OCI-LY7 (cell line): Measurements from ENCODE around the gene SLC35F1. TPM values are rescaled to one million over a fixed set of nuclear protein-coding genes. Genes with fewer than 3 reads are reported as not detected.

Experiments
- BruUV-seq: library from RNA; stranded (reverse); fragments of 400-500 nt; replicated peaks from 2 replicates; lab custom pipeline; 2021; lab: Mats Ljungman, UMichigan
- CTCF ChIA-PET: fragments of 300-600 bp; sonication (Branson Sonifier 250); formaldehyde crosslinking; loops from one replicate; lab custom pipeline; 2022; ENCODE audit warnings: antibody characterized with exemption; ENCODE audit not compliant: unreplicated experiment; lab: Charles Lee
- POLR2A ChIA-PET: fragments of 300-600 bp; sonication (Branson Sonifier 250); formaldehyde crosslinking; loops from one replicate; lab custom pipeline; 2022; ENCODE audit warnings: antibody characterized with exemption; lab: Charles Lee
- DNase-seq: peaks from one replicate; pipeline ENCODE4 v3.0.0-alpha.2; 2015; ENCODE audit warnings: low spot score
- H2AFZ ChIP-seq: fragments of 200-600 bp; sonication (generic), shearing (Covaris generic); 2 replicates; pipeline ENCODE4 v1.6.1; 2014; ENCODE audit warnings: mild to moderate bottlenecking, antibody characterized with exemption, low read length, moderate library complexity
- H3K27ac ChIP-seq: fragments of 200-600 bp; sonication (generic); 2 replicates; pipeline ENCODE4 v1.5.1; 2014; ENCODE audit warnings: mixed run types, low read depth, mild to moderate bottlenecking, moderate library complexity, low read length, inconsistent platforms; ENCODE audit not compliant: poor library complexity, severe bottlenecking
- H3K36me3 ChIP-seq: fragments of 200-600 bp; sonication (generic); 2 replicates; pipeline ENCODE4 v1.6.1; 2014; ENCODE audit warnings: mild to moderate bottlenecking, antibody characterized with exemption, low read length, moderate library complexity, mixed read lengths; ENCODE audit not compliant: insufficient read depth
- H3K4me1 ChIP-seq: fragments of 200-600 bp; sonication (generic); 2 replicates; pipeline ENCODE4 v1.5.1; 2014; ENCODE audit warnings: mild to moderate bottlenecking, low read length; ENCODE audit not compliant: insufficient read depth, poor library complexity, severe bottlenecking
- H3K4me2 ChIP-seq: fragments of 200-600 bp; sonication (generic); 2 replicates; pipeline ENCODE4 v1.6.1; 2014; ENCODE audit warnings: mild to moderate bottlenecking, low read length
- H3K4me3 ChIP-seq: fragments of 200-600 bp; sonication (generic); 2 replicates; pipeline ENCODE4 v1.5.1; 2014; ENCODE audit warnings: mild to moderate bottlenecking, low read depth, low read length; ENCODE audit not compliant: poor library complexity, severe bottlenecking
- H3K79me2 ChIP-seq: fragments of 200-600 bp; sonication (generic); 2 replicates; pipeline ENCODE4 v1.6.1; 2016; ENCODE audit warnings: low read depth, mild to moderate bottlenecking, low read length, moderate library complexity, mixed read lengths; ENCODE audit not compliant: insufficient read depth
- H3K9me2 ChIP-seq: fragments of 200-600 bp; sonication (generic); 2 replicates; pipeline ENCODE4 v1.6.1; 2016; ENCODE audit warnings: mild to moderate bottlenecking, low read length, mixed read lengths; ENCODE audit not compliant: insufficient read depth
- H3K9me3 ChIP-seq: fragments of 200-600 bp; sonication (generic); 2 replicates; pipeline ENCODE4 v1.6.1; 2014; ENCODE audit warnings: mild to moderate bottlenecking, mixed run types, low read length, mixed read lengths
- H4K20me1 ChIP-seq: fragments of 200-600 bp; sonication (generic); 2 replicates; pipeline ENCODE4 v1.6.1; 2014; ENCODE audit warnings: mild to moderate bottlenecking, antibody characterized with exemption, low read length, moderate library complexity, mixed read lengths; ENCODE audit not compliant: insufficient read depth
- CTCF ChIP-seq: fragments of 200-600 bp; sonication (generic); conservative IDR thresholded peaks from 2 replicates; pipeline ENCODE4 v1.5.1; 2014; ENCODE audit warnings: mild to moderate bottlenecking, antibody characterized with exemption, low read length, moderate library complexity, mixed read lengths
- EZH2phosphoT487 ChIP-seq: fragments of 200-600 bp; sonication (generic); IDR thresholded peaks from 2 replicates; pipeline ENCODE4 v1.6.1; 2018; ENCODE audit warnings: low read depth, borderline replicate concordance, mild to moderate bottlenecking, mixed run types, antibody characterized with exemption, low read length, moderate library complexity, mixed read lengths
- intact Hi-C: fragments of 100-400 bp; cut with micrococcal nuclease; formaldehyde crosslinking; loops from one replicate; pipeline ENCODE4 v1.10.0; 2022; ENCODE audit not compliant: unreplicated experiment
- total RNA-seq, 2 experiments: library from RNA; depleted of rRNA in 1 of 2; stranded (reverse); fragments of >200 nt in 1 of 2; shearing (Covaris generic) in 1 of 2; gene quantifications; 2 replicates each; pipeline ENCODE4 v1.2.3, GENCODE V29; 2014 to 2022

Gene SLC35F1
- total RNA-seq, 2 experiments from 2014 or later, result 0.03 TPM; not detected in 1

- DNase-seq, result no peak
- Histone ChIP-seq H3K4me1 (no peaks in the 10 kb centered on the region), H3K27ac (no peak overlapping the region), H3K79me2 (no peaks in the 10 kb centered on the region), H3K4me2 (no peak overlapping the region), H3K9me3 (no peaks in the 10 kb centered on the region), H3K36me3 (no peaks in the 10 kb centered on the region), H4K20me1 (no peaks in the 10 kb centered on the region), H3K9me2 (no peaks in the 10 kb centered on the region), H3K4me3 (no peak overlapping the region), H2AFZ (no peak overlapping the region)
- intact Hi-C loops, result no loop called here
- TF ChIP-seq CTCF, result no peak
- no peak for TF ChIP-seq EZH2phosphoT487
- POLR2A ChIA-PET, result no interaction called here
- CTCF ChIA-PET, result no interaction called here
- no TSS peak for BruUV-seq
Measured at GRCh38 chr6:118327237-118327636, 420.2 kb downstream of the SLC35F1 start.

GRCh38 chr6:118333772-118334171, 426.7 kb downstream of the SLC35F1 start:
- no peak overlapping the region for H3K27ac ChIP-seq
- BruUV-seq, result no TSS peak
- TF ChIP-seq EZH2phosphoT487, result no peak
- TF ChIP-seq CTCF, result no peak

GRCh38 chr6:118334634-118335033, 427.6 kb downstream of the SLC35F1 start:
- no peaks in the 10 kb centered on the region for H3K4me1 ChIP-seq
- ChIA-PET POLR2A (no interaction called here), CTCF (no interaction called here)
- DNase-seq, result no peak
- TF ChIP-seq CTCF (no peak), EZH2phosphoT487 (no peak)
- no peak overlapping the region for H3K4me2 ChIP-seq
- H3K4me3 ChIP-seq, result no peak overlapping the region
- intact Hi-C loops, result no loop called here
- no peaks in the 10 kb centered on the region for H3K79me2 ChIP-seq
- BruUV-seq, result no TSS peak
- H3K36me3 ChIP-seq, result no peaks in the 10 kb centered on the region
- H2AFZ ChIP-seq, result no peak overlapping the region
- no peaks in the 10 kb centered on the region for H3K9me2 ChIP-seq
- H3K9me3 ChIP-seq, result no peaks in the 10 kb centered on the region
- no peak overlapping the region for H3K27ac ChIP-seq
- H4K20me1 ChIP-seq, result no peaks in the 10 kb centered on the region

More at GRCh38 chr6:118333772-118334171, 426.7 kb downstream of the SLC35F1 start:
- ChIA-PET POLR2A (no interaction called here), CTCF (no interaction called here)
- Histone ChIP-seq H3K4me3 (no peak overlapping the region), H3K36me3 (no peaks in the 10 kb centered on the region), H2AFZ (no peak overlapping the region), H3K79me2 (no peaks in the 10 kb centered on the region), H3K4me1 (no peaks in the 10 kb centered on the region), H3K9me3 (no peaks in the 10 kb centered on the region), H4K20me1 (no peaks in the 10 kb centered on the region), H3K9me2 (no peaks in the 10 kb centered on the region), H3K4me2 (no peak overlapping the region)
- no peak for DNase-seq
- intact Hi-C loops, result no loop called here
